Vagina (tissue), 2 donors: ENCODE results near the gene NSUN2. TPM values are rescaled to one million over a fixed set of nuclear protein-coding genes. Genes with fewer than 3 reads are reported as not detected.

Experiments used
- DNase-seq, 2 donors: peaks; one replicate each; pipeline ENCODE4 v3.0.0-alpha.2; 2017; ENCODE audit errors: extremely low spot score in 2 of 2
- H3K27ac ChIP-seq: fragments of 200-600 bp; sonication (generic); one replicate; pipeline ENCODE4 v1.5.1; 2019
- H3K27me3 ChIP-seq: fragments of 200-600 bp; sonication (generic); one replicate; pipeline ENCODE4 v1.5.1; 2019
- H3K36me3 ChIP-seq, 2 donors: fragments of 200-600 bp; sonication (generic); one replicate each; pipeline ENCODE4 v1.5.1; 2017 to 2019
- H3K4me1 ChIP-seq: fragments of 200-600 bp; sonication (generic); one replicate; pipeline ENCODE4 v1.5.1; 2019
- H3K4me3 ChIP-seq, 2 donors: fragments of 200-600 bp; sonication (generic); 1 replicate in 1 of 2; 2 replicates in 1 of 2; pipeline ENCODE4 v1.5.1; 2016 to 2019
- H3K9me3 ChIP-seq: fragments of 200-600 bp; sonication (generic); one replicate; pipeline ENCODE4 v1.5.1; 2019
- POLR2A ChIP-seq, 2 donors: fragments of 450-650 bp; IDR thresholded peaks; one replicate each; pipeline ENCODE4 v1.6.1; 2017; ENCODE audit warnings: antibody characterized with exemption in 2 of 2, mild to moderate bottlenecking in 2 of 2, moderate library complexity in 2 of 2
- POLR2AphosphoS5 ChIP-seq, 2 donors: sonication (generic); formaldehyde crosslinking; IDR thresholded peaks; one replicate each; pipeline ENCODE4 v1.9.0; 2017; ENCODE audit warnings: antibody characterized with exemption in 2 of 2, mild to moderate bottlenecking in 2 of 2, low read depth in 1 of 2; ENCODE audit not compliant: insufficient read depth in 1 of 2
- intact Hi-C: fragments of 100-400 bp; cut with DNase I; formaldehyde crosslinking; loops from one replicate; pipeline ENCODE4 v1.15.1; 2023
- total RNA-seq: library from RNA; depleted of rRNA; stranded (reverse); fragments of >200 nt; gene quantifications from one replicate; pipeline ENCODE4 v1.2.3, GENCODE V29; 2016
- TF ChIP-seq, protein P1 (sequence below), 3 experiments: fragments of 450-650 bp in 2 of 3; fragments of 200-600 bp in 1 of 3; sonication (generic) in 1 of 3; IDR thresholded peaks; one replicate each; pipeline ENCODE4 v1.5.1; 2017 to 2019; ENCODE audit warnings: antibody characterized with exemption in 3 of 3, mild to moderate bottlenecking in 2 of 3, moderate library complexity in 2 of 3

NSUN2 gene
- total RNA-seq, 1 donor from 2014 or later = 43.2 TPM

DNA sequence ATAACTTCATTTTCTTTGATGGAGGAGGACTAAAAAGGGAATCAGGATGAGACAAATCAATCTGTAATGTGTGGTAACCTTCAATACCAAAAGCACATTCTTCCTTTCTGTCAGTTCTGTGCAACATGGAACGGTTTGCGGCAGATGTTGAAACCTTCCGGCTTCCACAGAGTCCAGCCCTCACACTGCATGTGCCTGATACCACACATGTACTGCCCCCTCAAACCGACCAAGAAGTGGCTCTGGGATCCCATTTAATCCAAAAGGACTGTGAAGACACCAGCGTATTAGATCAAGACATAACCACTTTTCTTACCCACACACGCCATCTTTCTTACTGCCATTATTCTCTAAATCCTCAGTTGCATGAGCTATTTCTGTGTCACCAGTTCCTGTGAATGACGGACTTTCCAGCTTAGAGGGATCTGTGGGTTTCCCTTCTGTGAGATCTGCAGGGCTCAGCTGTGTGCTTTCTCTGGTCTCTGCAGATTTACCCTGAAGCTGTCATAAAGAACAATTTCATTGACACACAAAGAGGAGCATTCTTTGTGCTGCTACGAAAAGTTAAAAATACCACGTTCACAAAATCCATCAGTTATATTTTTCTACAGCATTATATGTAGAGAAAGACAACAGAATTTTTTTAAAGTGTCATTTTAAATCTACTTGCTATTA is 25.8 kb downstream of the NSUN2 start:
- Histone ChIP-seq H3K27me3 (no peaks in the 10 kb centered on the region), H3K27ac (no peak overlapping the region), H3K4me1 (no peaks in the 10 kb centered on the region), H3K9me3 (no peaks in the 10 kb centered on the region), H3K36me3 (peaks cover 0 to 91% of the 10 kb centered on the region in 2 donors), H3K4me3 (no peak overlapping the region)
- TF ChIP-seq POLR2AphosphoS5 (IDR thresholded peaks at IDR 0.05; ENCODE audit: insufficient read depth in 1 of 2, low read depth in 1 of 2) (no peak), POLR2A (IDR thresholded peaks at IDR 0.05) (no peak)
- TF ChIP-seq, protein P1, sequence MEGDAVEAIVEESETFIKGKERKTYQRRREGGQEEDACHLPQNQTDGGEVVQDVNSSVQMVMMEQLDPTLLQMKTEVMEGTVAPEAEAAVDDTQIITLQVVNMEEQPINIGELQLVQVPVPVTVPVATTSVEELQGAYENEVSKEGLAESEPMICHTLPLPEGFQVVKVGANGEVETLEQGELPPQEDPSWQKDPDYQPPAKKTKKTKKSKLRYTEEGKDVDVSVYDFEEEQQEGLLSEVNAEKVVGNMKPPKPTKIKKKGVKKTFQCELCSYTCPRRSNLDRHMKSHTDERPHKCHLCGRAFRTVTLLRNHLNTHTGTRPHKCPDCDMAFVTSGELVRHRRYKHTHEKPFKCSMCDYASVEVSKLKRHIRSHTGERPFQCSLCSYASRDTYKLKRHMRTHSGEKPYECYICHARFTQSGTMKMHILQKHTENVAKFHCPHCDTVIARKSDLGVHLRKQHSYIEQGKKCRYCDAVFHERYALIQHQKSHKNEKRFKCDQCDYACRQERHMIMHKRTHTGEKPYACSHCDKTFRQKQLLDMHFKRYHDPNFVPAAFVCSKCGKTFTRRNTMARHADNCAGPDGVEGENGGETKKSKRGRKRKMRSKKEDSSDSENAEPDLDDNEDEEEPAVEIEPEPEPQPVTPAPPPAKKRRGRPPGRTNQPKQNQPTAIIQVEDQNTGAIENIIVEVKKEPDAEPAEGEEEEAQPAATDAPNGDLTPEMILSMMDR (IDR thresholded peaks at IDR 0.05) = no peak
- intact Hi-C loops = no loop called here
- no peak for DNase-seq

DNA sequence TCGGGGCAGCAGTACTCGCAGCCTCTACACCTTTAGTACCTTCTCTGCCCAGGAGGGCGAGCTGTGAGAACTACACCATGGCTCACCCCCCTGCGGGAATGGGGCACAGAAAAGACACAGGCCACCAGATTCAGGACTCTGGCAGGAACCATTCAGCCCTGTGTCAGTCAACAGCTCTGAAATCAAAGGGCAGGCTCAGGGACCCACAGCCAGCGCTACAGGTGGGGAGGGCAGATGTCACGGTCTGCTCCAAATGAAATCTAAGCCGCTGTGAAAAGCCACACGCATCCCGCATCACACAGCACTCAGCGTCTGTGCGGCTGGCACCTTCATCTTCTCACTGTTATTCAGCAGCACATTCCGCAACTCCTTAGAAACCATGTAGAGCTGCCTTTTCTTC is 27.9 kb downstream of the NSUN2 start:
- Histone ChIP-seq H3K9me3 (no peaks in the 10 kb centered on the region), H3K4me3 (no peak overlapping the region), H3K4me1 (no peaks in the 10 kb centered on the region), H3K27me3 (no peaks in the 10 kb centered on the region), H3K36me3 (peaks cover 0 to 92% of the 10 kb centered on the region in 2 donors), H3K27ac (no peak overlapping the region)
- intact Hi-C loops = no loop called here
- TF ChIP-seq, protein P1 (IDR thresholded peaks at IDR 0.05) = no peak
- TF ChIP-seq POLR2AphosphoS5 (IDR thresholded peaks at IDR 0.05; ENCODE audit: insufficient read depth in 1 of 2, low read depth in 1 of 2) (no peak), POLR2A (IDR thresholded peaks at IDR 0.05) (no peak)
- no peak for DNase-seq

DNA sequence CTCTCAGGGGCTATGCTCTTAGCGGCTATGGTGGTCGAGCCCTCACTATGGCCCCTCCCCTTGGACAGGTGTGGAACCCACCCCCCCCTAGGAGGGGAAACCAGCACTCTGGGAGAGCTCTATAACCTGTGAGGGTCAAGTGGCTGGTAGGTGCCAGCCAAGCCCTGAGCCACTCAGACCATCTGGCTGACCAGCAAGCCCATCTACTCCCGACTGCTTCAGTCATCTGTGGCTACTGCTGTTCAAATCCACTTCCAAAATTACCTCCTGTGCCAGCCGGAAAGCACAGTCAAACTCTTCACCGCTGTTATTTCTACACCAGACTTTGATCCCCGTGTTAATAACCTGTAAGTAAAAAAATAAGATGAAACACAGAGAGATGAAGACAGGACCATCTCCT is 28.5 kb downstream of the NSUN2 start:
- H3K4me3 ChIP-seq = no peak overlapping the region
- no peaks in the 10 kb centered on the region for H3K4me1 ChIP-seq
- H3K9me3 ChIP-seq = no peaks in the 10 kb centered on the region
- TF ChIP-seq POLR2AphosphoS5 (IDR thresholded peaks at IDR 0.05; ENCODE audit: insufficient read depth in 1 of 2, low read depth in 1 of 2) (no peak), POLR2A (IDR thresholded peaks at IDR 0.05) (no peak)
- TF ChIP-seq, protein P1 (IDR thresholded peaks at IDR 0.05) = no peak
- intact Hi-C loops = no loop called here
- no peaks in the 10 kb centered on the region for H3K27me3 ChIP-seq
- no peak overlapping the region for H3K27ac ChIP-seq
- no peak for DNase-seq
- peaks cover 0 to 91% of the 10 kb centered on the region in 2 donors for H3K36me3 ChIP-seq

DNA sequence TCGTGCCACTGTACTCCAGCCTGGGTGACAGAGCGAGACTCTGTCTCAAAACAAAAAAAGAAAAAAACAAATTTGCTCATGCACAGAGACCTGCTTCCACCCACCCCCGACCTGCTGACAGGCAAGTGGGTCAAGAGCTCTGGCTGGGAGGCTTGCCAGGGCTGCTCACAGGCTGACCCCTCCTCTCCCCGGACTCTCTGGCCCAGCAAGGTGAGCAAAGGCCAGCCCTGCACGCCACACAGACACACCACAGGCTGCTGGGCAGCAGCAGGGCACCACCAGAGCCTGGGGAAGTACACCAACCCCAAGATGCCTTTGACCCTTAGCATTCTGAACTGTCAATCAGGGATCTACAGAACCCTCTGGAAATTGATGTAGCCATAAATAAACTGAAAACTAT is 29.2 kb downstream of the NSUN2 start:
- intact Hi-C loops = no loop called here
- H3K36me3 ChIP-seq = peaks cover 0 to 87% of the 10 kb centered on the region in 2 donors

DNA sequence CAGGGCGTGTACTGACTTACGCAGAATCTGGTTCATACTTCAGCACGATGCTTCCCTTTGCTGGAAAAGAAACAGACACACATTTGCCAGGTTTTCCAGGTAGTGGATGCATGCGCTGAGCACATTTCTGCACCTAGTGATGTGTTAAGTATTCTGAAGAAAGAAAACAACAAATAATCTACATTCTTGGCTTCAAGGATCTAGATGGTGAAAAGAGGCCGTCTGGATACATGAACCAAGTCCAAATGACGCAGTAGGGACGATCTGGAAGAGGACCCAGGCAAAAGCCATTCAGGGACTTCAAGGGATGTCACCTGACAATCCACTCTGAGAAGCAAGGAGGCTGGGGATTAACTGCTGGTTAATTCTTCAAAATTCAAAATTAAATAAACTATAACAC is 30.4 kb downstream of the NSUN2 start:
- intact Hi-C loops = no loop called here
- no peaks in the 10 kb centered on the region for H3K4me1 ChIP-seq
- no peak for TF ChIP-seq POLR2AphosphoS5 (IDR thresholded peaks at IDR 0.05; ENCODE audit: insufficient read depth in 1 of 2, low read depth in 1 of 2)
- TF ChIP-seq POLR2A (IDR thresholded peaks at IDR 0.05) = no peak
- TF ChIP-seq, protein P1 (IDR thresholded peaks at IDR 0.05) = no peak
- DNase-seq = no peak
- peaks cover 0 to 88% of the 10 kb centered on the region in 2 donors for H3K36me3 ChIP-seq
- no peak overlapping the region for H3K4me3 ChIP-seq
- no peaks in the 10 kb centered on the region for H3K27me3 ChIP-seq
- H3K9me3 ChIP-seq = no peaks in the 10 kb centered on the region
- no peak overlapping the region for H3K27ac ChIP-seq

More for the DNA sequence above, 29.2 kb downstream of the NSUN2 start:
- DNase-seq = no peak
- no peak overlapping the region for H3K27ac ChIP-seq
- TF ChIP-seq POLR2A (IDR thresholded peaks at IDR 0.05) (no peak), POLR2AphosphoS5 (IDR thresholded peaks at IDR 0.05; ENCODE audit: insufficient read depth in 1 of 2, low read depth in 1 of 2) (no peak)
- TF ChIP-seq, protein P1 (IDR thresholded peaks at IDR 0.05) = no peak
- H3K4me3 ChIP-seq = no peak overlapping the region
- no peaks in the 10 kb centered on the region for H3K4me1 ChIP-seq
- H3K27me3 ChIP-seq = no peaks in the 10 kb centered on the region
- H3K9me3 ChIP-seq = no peaks in the 10 kb centered on the region
